Activated gamma-delta T cell treated with anti-CD3 and anti-CD28 coated beads, Interleukin-2, amount 50 U/mL, for 16 hours (primary cell): ENCODE measurements around the gene ANP32E.

Experiments used
- DNase-seq: peaks from one replicate; pipeline ENCODE4 v3.0.0-alpha.2; 2020; ENCODE audit warnings: low read depth

ANP32E gene

DNA sequence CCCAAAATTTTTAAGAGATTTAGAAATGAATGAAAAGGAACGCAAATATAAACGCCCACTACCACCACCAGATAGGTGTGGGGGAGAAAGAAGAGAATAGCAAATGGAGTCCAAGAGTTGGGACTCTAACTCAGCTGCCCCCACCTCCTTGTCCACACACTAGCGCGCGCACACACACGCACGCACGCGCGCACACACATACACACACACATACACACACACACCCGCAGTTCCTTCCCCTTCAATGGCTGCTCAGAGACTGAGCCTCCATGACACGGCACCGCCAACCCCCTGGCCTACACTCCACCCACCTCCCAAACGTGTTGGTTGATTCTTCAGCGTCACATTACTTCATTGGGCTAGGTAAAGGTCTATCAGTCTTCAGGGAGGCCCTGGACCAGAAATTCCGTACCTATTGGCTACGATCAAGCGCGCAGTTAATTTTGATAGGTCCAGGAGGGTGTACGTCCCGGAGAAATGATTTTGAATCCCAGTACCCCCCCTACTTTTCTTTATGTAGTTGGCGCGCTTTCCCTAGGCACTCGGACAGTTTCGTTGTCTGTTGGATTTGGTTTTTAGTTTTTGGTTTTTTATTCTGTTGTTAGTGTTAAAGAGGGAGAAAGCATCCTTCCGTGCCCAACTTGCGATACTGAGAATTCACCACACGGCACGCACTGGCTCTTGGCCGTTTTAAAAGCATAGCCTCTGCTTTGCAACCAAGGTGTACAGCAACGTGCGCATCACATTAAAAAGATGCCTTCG, at the start of gene ANP32E:
Gene ANP32E, minus strand, starts transcription at position 261 of the 762 bp plus-strand sequence. CDS start 326 bp downstream, outside the sequence.
- DNase-seq, result peak; percentile 90

DNA sequence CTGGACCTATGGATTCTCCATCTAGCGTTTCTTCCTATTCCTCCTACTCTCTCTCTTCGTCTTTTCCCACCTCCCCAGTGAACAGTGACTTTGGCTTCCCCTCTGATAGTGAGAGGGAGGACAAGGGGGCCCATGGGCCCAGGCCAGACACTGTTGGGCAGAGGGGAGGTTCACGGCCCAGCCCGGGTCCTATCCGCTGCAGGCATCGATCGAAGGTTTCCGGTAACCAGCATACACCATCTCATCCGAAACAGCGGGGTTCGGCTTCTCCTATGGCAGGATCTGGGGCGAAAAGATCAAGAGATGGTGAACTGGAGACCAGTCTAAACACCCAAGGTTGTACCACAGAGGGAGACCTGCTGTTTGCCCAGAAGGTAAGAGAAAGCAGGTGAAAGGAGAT, 47.3 kb upstream of the ANP32E start:
- DNase-seq, result no peak

DNA sequence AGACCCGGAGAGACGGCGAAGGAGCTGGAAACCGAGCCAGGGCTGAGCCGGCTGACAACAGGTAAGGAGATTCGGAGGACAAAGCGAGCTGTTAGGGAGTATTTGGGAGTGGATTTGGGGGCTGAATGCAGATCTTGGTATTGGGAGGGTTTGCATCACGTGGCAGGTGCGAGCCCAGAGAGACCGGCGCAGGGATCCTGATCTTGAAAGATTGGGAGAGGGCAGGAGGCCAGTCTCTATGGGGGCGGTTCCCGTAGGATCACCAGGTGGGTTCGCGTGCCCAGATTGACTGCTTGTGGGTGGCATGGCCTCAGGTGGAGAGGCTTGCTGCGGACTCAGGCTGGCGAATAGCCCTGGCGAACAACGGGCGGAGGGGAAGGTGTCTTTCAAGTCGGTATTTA, 46.6 kb upstream of the ANP32E start:
- no peak for DNase-seq

DNA sequence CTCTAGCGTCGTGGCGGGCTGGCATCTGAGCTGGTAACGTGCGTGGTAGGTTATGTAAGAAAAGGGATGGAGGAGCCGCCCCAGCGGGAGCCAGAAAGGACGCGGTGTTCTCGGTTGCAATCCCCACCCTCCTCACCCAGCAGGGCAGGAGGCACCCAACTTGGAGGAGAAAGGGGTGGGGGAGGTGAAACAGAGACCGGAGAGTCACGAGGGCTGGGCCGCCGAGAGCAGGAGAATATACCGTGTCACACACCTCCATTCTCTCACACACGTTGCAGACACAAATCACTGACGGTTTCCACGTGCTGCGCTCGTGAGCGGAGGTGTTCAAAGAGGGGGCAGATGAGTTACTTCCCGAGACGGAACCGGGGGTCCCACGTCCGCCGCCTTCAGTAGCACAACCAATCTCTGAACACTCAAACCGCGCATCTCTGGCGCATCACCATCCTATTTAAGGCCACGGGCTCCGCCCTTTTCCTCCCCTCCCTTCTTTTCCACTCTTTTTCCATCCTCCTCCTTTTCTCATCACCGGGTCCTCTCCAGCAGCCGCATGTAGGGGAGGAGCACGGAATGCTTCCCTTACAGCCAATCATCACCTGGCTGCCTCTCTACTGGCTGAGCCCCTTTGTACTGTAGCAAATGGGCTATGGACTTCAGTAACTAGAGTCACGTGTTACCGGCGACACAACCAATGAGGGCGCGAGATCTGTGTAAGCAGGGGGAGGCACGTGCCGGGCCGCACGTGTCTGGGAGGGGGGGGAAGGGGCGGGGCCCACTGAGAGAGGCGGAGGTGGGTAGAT, 46.0 kb upstream of the ANP32E start, which contains the start of gene CIART:
Gene CIART, plus strand, starts transcription at position 797 of the 800 bp plus-strand sequence. CDS start 714 bp downstream, outside the sequence.
- peak; percentile 50 for DNase-seq

DNA sequence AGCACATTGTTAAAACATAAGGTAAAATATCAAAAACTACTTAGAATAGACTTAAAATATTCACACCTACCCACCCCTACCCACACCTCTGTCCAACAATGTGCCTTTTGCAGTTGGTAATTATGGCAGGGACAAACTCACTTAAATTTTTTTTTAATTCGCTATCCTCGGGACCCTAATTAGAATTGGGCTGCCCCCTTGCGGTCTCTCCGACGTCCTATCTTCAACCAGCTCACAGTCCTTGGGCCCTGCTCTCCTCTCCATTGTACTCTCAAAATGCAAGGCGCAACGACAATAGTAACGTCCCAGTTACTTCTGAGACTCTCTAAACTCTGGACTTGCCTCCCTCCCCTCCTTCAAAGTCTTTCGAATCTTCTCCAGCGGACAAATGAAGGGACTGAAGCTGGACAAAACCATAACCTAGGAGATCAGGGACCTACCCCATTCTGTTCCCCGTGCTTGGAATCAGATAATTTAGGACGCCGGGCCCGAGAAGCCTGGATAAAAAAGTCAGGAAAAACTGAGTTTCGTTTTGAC, 45.4 kb upstream of the ANP32E start:
- DNase-seq, result peak; percentile 40

DNA sequence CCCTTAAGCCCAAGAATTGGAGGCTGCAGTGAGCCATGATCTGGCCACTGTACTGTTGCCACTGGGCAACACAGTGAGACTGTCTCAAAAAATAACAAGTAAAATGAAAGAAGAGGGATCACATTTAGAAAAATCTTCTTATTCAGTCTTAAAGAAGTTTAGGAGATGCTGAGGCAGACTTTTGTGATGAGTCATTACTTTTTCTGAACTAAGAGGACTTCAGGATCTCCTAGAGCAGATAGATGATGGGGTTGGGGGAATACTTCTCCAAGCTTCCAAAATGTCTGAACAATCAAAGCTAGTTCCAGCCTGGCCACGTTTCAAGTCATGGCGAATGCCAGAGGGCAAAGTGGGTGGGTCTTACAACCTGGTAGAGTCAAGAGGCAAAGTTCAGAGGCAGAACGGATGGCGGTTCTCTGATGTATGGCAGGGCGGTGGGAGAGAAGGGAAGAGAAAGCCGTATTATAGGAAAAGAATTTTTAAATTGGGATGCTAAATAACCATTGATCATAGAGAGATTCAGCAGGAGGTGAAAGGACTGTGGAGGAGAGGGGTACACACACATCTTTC, 44.3 kb upstream of the ANP32E start:
- no peak for DNase-seq

DNA sequence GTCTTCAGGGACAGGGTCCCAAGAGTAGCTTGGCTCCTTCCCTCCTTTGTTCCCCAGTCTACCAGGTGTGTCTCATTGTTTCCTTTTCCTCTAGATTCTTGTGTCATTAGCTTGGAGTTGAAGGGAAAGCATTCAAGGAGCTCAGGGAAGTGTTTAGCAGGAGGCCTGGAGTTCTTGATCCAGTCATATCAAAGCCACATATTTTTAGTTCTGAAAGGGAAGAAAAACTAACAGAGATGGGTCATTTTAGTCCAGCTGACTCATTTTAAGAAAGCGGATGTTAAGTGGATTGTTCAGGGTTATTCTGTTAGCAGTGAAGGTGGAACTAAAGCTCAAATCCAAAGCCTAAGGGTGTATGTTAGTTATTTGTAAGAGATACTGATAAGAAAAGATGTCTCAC, 37.4 kb upstream of the ANP32E start:
- no peak for DNase-seq

DNA sequence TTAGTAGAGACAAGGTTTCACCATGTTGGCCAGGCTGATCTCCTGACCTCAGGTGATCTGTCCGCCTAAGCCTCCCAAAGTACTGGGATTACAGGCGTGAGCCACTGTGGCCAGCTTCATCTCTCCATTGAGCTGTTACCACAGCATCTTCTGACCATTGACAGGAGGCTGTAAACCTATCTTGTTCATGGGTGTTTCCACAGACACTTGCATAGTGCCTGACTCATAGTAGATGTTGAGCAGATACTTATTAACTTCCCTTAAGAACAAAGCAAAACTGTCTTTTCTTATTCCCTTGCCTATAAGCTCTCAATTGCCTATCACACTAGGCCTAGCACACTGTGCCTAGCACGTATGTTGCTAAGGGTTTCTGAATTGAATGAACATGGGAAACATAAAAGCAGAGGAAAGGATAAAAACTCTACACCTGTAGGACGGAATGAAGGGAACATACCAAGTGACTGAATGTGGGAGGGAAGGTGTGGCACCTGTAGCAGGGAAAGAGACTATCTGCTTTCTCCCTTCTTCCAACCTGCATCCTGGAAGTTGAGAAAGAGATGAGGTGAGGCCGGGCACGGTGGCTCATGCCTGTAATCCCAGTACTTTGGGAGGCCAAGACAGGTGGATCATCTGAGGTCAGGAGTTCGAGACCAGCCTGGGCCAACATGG, 35.5 kb upstream of the ANP32E start:
- no peak for DNase-seq

DNA sequence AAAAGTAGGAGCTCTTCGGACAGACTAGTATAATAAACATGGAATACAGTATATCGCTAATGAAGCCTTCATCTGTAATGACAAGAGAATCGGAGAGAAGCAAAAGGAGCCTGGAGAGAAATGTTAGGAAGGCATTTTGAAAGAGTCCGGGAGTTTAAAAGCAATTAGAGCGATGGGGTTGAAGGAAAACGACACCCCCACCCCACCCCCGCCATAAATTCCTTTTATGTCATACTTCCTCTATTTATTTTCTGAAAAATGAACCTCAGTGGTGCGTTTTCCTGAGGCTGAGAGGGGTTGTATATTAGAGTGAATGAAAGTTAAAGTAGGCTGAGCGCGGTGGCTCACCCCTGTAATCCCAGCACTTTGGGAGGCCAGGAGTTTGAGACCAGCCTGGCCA, 33.5 kb upstream of the ANP32E start:
- DNase-seq, result no peak

DNA sequence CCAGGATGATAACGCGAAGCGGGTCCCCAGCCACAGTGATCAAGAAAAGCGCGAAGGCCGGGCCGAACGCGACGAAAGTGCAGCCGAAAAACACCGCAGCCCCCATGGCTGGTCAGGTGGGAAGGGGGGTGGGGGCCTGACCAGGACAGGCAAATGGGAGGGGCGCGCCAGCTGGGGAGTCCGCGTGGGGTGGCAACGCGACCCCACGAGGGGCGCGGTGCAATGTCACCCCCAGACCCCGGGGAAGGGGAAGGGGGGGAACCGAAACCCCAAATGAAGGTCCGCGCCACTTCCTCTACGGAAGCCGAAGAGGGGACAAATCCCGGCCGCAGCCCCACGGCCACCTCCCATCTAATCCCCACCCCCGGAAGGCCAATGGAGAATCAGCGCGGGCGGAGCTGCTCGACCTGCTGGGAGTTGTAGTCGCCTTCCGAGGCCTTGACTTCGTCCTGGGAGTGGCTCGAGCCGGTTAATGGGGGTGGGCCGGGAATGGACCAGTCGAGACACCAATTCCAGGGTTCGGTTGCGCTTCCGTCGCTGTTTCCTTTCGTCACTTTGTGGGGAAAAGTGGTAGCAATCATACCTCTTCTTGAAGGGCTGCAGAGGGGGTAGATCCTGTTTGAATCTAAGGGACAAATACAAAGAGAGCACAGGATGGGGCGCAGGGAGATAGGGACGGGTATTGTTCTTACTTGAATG, 32.9 kb upstream of the ANP32E start, which contains the start of gene APH1A:
Gene APH1A, minus strand, starts transcription at position 312 of the 699 bp plus-strand sequence. Its CDS starts 206 bp downstream, at position 106.
- peak; percentile 88 for DNase-seq

DNA sequence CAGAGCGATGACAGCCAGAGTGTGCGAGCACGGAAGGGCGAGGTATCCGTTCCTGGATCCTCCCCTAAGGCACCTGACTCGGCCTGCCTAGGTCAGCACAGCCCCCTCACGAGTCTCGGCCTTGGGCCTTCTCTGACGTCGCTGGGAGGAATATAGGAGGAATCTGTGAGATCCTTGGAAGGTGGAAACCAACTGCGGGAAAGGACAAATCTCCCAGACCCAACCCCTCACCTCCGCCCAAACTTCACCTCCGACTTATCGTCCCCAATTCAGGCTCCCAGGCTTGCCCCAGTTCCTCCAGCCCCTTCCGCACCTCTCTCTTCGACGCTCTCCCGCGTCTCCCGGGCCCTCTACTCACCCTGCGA, 32.4 kb upstream of the ANP32E start:
- DNase-seq, result no peak

DNA sequence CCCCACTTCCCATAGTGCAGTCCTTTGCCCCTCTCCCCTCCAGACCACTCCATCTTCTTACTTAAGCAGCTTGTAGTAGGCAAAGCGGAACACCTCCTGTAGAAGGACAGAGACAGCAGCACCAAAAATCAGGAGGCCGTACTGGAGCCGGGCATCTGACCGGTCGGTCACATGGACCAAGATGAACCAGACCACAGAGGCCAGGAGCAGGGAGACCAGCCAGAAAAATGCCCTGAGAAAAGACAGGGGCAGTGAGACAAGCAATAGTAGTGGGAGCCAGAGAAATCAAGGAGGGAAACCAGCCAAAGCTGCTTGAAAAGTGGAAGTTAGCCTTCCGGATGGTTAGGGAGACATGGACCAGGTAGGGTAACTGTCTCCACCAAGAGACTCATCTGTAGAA, 32.0 kb upstream of the ANP32E start:
- no peak for DNase-seq

DNA sequence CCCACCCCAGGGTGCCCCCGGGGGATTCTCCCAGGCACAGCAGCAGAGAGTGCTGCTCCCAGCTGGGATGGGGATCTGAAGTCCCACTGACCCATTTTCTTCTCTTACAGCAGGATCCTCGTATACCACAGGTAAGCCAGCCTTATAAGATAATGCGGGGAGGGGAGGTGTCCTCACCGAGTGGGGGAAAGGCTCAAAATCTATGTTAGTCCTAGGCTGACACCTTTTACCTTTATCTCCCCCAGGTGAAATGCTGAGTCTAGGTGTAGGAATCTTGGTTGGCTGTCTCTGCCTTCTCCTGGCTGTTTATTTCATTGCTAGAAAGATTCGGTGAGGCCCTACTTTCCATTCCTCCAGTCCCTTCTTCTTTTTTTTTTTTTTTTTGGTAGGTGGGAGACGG, 27.6 kb upstream of the ANP32E start:
- DNase-seq, result no peak

DNA sequence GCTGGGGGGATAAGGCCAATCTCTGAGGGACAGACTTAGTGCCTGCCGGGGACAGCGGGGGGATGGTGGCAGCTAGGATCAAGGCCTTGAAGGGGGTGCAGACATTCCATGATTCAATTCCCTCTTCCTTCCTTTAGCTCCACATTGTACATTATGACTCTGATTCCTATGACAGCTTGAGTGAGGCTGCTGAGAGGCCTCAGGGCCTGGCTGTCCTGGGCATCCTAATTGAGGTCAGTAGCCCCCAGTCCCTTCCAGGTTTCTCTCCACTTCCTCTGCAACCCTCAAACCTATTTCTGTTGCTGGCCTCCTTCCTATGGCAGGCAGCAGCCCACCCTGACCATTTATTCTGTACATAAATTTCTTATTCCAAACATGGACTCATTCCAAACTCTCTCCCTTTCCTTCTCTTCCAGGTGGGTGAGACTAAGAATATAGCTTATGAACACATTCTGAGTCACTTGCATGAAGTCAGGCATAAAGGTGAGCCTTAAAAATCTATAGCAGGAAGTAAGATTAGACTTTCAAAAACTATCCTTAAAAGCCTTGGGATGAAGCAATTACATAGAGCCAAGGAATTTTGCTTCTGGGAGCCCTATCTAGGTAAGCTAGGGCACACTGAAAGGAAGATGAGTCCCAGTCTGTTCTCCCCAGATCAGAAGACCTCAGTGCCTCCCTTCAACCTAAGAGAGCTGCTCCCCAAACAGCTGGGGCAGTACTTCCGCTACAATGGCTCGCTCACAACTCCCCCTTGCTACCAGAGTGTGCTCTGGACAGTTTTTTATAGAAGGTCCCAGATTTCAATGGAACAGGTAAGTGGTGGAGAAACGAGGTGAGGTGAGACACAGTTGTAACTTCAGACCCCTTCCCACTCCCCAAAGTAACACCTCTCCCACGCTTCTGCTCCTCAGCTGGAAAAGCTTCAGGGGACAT, 26.7 kb upstream of the ANP32E start:
- DNase-seq, result no peak

DNA sequence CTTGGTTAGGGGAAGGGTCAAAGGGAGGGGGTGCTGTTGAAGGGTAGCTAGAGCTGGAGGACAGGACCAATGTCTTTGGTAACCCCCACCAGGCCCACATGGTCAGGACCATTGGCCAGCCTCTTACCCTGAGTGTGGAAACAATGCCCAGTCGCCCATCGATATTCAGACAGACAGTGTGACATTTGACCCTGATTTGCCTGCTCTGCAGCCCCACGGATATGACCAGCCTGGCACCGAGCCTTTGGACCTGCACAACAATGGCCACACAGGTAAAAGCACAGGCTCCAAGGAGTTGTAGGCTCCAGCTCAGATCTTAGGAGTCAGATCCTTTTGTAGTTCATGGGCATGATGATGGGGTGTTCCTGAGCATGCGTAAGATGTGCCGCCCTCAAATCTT, 25.5 kb upstream of the ANP32E start:
- DNase-seq, result no peak

DNA sequence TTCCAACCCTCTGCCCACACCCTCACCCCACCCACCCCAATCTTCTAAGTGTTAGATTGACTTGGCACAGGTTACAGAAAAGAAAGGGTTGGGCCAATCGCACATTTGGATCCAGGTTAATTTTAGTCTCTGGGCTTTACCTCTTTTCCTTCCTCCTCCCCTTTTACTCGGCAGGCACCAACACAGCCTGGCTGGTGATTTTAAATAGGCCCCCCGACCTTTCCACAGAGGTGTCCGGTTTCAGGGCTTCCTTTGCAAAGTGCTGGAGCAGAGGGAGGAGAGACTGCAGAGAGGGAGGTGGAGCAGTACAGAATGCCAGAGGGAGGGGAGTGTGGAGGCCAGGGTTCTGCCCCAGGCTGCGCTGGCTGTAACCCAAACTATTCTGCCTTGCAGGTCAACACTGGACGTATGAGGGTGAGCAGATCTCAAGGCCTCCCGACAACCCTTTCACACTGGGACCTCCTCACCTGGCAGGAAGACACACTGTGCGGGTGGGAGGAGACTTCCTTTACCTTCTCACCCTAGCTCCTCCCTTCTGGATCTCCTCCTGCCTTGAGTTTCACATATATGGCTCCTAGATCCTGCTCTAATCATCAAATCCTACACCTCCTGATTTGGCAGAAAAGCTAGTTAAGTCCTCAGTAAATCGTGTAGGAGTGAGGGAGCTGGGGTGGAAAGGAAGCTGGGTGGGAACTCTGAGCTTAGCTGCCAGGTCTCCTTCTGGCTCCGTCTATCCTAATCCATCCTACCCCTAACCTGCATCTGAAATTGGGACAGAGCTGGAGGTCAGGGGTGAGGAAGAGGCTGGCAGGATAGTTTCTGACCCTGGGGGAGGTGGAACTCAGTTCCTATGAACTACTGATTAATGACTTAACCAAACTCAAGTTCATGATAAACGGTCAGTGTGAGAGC, 24.1 kb upstream of the ANP32E start:
- DNase-seq, result no peak

DNA sequence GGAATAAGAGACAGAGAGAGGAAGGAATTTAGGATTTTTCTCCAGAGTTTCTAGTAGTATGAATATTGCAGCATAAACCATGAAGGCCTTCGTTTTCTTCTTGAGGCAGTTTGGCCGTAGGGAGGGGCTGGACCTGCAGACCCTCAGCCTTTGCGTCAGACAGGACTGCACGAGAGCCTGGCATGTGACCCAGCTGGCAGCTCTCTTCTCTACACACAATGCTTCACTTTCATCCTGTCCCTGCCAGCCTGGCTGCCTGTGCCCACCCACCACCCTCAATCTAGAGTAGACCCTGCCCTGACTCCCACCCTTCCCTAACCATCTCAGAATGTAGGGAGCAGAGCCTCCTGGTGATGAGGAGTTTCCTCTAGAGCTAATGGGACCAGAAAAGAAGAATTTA, 23.3 kb upstream of the ANP32E start:
- no peak for DNase-seq

DNA sequence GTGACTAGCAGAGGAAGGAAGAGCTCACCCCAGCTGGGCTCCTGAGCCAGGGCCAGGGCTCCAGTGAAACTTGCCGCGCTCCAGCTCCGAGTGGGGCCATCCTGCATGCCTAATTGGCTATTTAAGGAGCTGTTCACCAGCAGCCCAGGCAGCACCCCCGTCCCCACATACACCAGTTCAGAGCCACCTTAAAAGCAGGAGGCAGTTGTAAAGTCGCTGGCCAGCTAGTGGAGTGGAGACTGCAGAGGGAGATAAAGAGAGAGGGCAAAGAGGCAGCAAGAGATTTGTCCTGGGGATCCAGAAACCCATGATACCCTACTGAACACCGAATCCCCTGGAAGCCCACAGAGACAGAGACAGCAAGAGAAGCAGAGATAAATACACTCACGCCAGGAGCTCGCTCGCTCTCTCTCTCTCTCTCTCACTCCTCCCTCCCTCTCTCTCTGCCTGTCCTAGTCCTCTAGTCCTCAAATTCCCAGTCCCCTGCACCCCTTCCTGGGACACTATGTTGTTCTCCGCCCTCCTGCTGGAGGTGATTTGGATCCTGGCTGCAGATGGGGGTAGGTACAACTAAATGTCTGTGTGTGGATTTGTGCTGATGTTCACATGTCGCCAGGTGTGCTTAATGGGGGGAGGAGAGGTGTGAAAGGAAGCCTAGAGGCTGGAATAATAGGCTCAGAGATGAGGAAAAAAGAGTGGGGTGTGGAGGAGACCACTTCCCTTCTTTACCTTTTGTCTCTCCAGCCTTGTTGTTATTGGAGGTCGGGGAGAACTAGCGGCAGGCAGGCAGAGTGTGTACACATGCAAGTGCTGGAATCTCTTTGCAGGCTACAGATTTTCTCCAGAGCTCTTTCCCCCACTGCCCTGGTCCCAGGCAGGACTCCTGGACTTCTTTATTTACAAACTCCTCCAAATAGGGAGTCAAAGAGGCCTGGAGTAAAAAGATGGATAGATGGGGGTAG, 22.0 kb upstream of the ANP32E start, which contains the start of gene CA14:
Gene CA14, plus strand, starts transcription at position 151 of the 962 bp plus-strand sequence. Its CDS starts 355 bp downstream, at position 506.
- no peak for DNase-seq
